ENCODE results near the gene FBL. TPM values are rescaled to one million over a fixed set of nuclear protein-coding genes. Genes with fewer than 3 reads are reported as not detected.
"Not testable (repeated sequence)": the region's sequence is repeated elsewhere in the genome, so short reads cannot be mapped to it uniquely, and the experiment has no call there.

FBL gene
- polyA plus RNA-seq, 1 donor (not counting 4 experiments of a cell fraction or from before 2014, with no cell fraction given) = 357 TPM

- H4K20me1 ChIP-seq (ENCODE audit: control insufficient read depth, extremely low read depth, insufficient read depth, low read length); dilution Hi-C loops (cut with MboI; ENCODE audit: extremely low pct_ligation_motif_present, low sequenced_read_pairs); H3K27me3 ChIP-seq (ENCODE audit: control insufficient read depth, extremely low read depth, insufficient read depth, low read length); FAIRE-seq; H3K4me1 ChIP-seq (ENCODE audit: control insufficient read depth, extremely low read depth, insufficient read depth, low read length); H2AFZ ChIP-seq (ENCODE audit: control insufficient read depth, low read length); DNase-seq (ENCODE audit: low read depth, low spot score); H3K79me2 ChIP-seq (ENCODE audit: control insufficient read depth, insufficient read depth, low read length); H3K9me3 ChIP-seq (ENCODE audit: control insufficient read depth, low read depth, low read length); H3K9ac ChIP-seq (ENCODE audit: control insufficient read depth, extremely low read depth, insufficient read depth, low read length); H3K4me2 ChIP-seq (ENCODE audit: control insufficient read depth, extremely low read depth, insufficient read depth, low read depth, low read length); H3K36me3 ChIP-seq (ENCODE audit: control insufficient read depth in 2 of 2, extremely low read depth in 1 of 2, insufficient read depth in 2 of 2, low read length in 2 of 2); H3K27ac ChIP-seq (ENCODE audit: control insufficient read depth, insufficient read depth, low read length); H3K4me3 ChIP-seq (ENCODE audit: control insufficient read depth in 2 of 3, extremely low read depth in 1 of 3, insufficient read depth in 2 of 3, low read depth in 1 of 3, low read length in 3 of 3); H3K9me1 ChIP-seq (ENCODE audit: control insufficient read depth, extremely low read depth, insufficient read depth, low read length): not testable (repeated sequence)
Observed at GRCh38 chr19:39878866-39879265, 32.7 kb upstream of the FBL start.

DNA sequence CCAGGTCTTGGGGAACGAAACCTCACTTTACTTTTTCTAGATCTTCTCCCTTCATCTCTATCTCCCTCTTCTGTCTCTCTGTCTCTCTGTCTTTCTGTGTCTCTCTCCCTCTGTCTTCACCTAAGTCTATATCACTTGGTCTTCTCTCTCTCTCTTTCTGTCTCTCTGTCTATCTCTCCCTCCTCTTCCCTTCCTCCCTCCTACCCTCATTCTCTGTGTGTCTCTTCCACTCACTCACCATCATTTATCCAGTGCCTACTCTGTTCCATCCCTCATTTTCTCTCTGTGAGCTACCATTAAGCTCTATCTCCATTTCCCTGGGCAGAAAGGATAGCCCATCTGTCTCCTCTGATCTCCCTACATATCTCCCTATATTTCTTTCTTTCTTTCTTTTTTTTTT, 32.2 kb upstream of the FBL start:
- H3K4me1 ChIP-seq (ENCODE audit: control insufficient read depth, extremely low read depth, insufficient read depth, low read length) = no peaks in the 10 kb centered on the region
- H3K79me2 ChIP-seq (ENCODE audit: control insufficient read depth, insufficient read depth, low read length) = no peaks in the 10 kb centered on the region
- no peak overlapping the region for H3K27ac ChIP-seq (ENCODE audit: control insufficient read depth, insufficient read depth, low read length)
- dilution Hi-C loops (cut with MboI; ENCODE audit: extremely low pct_ligation_motif_present, low sequenced_read_pairs) = no loop called here
- H3K9me3 ChIP-seq (ENCODE audit: control insufficient read depth, low read depth, low read length) = no peaks in the 10 kb centered on the region
- TF ChIP-seq, protein P1, sequence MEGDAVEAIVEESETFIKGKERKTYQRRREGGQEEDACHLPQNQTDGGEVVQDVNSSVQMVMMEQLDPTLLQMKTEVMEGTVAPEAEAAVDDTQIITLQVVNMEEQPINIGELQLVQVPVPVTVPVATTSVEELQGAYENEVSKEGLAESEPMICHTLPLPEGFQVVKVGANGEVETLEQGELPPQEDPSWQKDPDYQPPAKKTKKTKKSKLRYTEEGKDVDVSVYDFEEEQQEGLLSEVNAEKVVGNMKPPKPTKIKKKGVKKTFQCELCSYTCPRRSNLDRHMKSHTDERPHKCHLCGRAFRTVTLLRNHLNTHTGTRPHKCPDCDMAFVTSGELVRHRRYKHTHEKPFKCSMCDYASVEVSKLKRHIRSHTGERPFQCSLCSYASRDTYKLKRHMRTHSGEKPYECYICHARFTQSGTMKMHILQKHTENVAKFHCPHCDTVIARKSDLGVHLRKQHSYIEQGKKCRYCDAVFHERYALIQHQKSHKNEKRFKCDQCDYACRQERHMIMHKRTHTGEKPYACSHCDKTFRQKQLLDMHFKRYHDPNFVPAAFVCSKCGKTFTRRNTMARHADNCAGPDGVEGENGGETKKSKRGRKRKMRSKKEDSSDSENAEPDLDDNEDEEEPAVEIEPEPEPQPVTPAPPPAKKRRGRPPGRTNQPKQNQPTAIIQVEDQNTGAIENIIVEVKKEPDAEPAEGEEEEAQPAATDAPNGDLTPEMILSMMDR (optimal IDR thresholded peaks at IDR 0.05 in 1 of 3, IDR thresholded peaks at IDR 0.05 in 1 of 3, conservative IDR thresholded peaks at IDR 0.05 in 1 of 3; ENCODE audit: extremely low read depth in 1 of 3, insufficient read depth in 2 of 3, low read length in 3 of 3) = no peak
- no peak for TF ChIP-seq EZH2 (IDR thresholded peaks at IDR 0.05; ENCODE audit: low read length)
- no peaks in the 10 kb centered on the region for H3K27me3 ChIP-seq (ENCODE audit: control insufficient read depth, extremely low read depth, insufficient read depth, low read length)
- no peaks in the 10 kb centered on the region for H3K9me1 ChIP-seq (ENCODE audit: control insufficient read depth, extremely low read depth, insufficient read depth, low read length)
- DNase-seq (ENCODE audit: low read depth, low spot score) = no peak
- no peak for FAIRE-seq
- H3K4me3 ChIP-seq (ENCODE audit: control insufficient read depth in 2 of 3, extremely low read depth in 1 of 3, insufficient read depth in 2 of 3, low read depth in 1 of 3, low read length in 3 of 3) = no peak overlapping the region
- H3K4me2 ChIP-seq (ENCODE audit: control insufficient read depth, extremely low read depth, insufficient read depth, low read depth, low read length) = no peak overlapping the region
- H3K36me3 ChIP-seq (ENCODE audit: control insufficient read depth in 2 of 2, extremely low read depth in 1 of 2, insufficient read depth in 2 of 2, low read length in 2 of 2) = no peaks in the 10 kb centered on the region
- no peak overlapping the region for H2AFZ ChIP-seq (ENCODE audit: control insufficient read depth, low read length)
- no peaks in the 10 kb centered on the region for H4K20me1 ChIP-seq (ENCODE audit: control insufficient read depth, extremely low read depth, insufficient read depth, low read length)
- H3K9ac ChIP-seq (ENCODE audit: control insufficient read depth, extremely low read depth, insufficient read depth, low read length) = no peak overlapping the region

GRCh38 chr19:39877982-39878381, 31.8 kb upstream of the FBL start:
- H3K4me2 ChIP-seq (ENCODE audit: control insufficient read depth, extremely low read depth, insufficient read depth, low read depth, low read length); H2AFZ ChIP-seq (ENCODE audit: control insufficient read depth, low read length); H3K9me3 ChIP-seq (ENCODE audit: control insufficient read depth, low read depth, low read length); H3K27me3 ChIP-seq (ENCODE audit: control insufficient read depth, extremely low read depth, insufficient read depth, low read length); dilution Hi-C loops (cut with MboI; ENCODE audit: extremely low pct_ligation_motif_present, low sequenced_read_pairs); H3K79me2 ChIP-seq (ENCODE audit: control insufficient read depth, insufficient read depth, low read length); H3K36me3 ChIP-seq (ENCODE audit: control insufficient read depth in 2 of 2, extremely low read depth in 1 of 2, insufficient read depth in 2 of 2, low read length in 2 of 2); H3K9ac ChIP-seq (ENCODE audit: control insufficient read depth, extremely low read depth, insufficient read depth, low read length); DNase-seq (ENCODE audit: low read depth, low spot score); H3K27ac ChIP-seq (ENCODE audit: control insufficient read depth, insufficient read depth, low read length); H3K9me1 ChIP-seq (ENCODE audit: control insufficient read depth, extremely low read depth, insufficient read depth, low read length); H4K20me1 ChIP-seq (ENCODE audit: control insufficient read depth, extremely low read depth, insufficient read depth, low read length); H3K4me3 ChIP-seq (ENCODE audit: control insufficient read depth in 2 of 3, extremely low read depth in 1 of 3, insufficient read depth in 2 of 3, low read depth in 1 of 3, low read length in 3 of 3); FAIRE-seq; H3K4me1 ChIP-seq (ENCODE audit: control insufficient read depth, extremely low read depth, insufficient read depth, low read length): not testable (repeated sequence)

DNA sequence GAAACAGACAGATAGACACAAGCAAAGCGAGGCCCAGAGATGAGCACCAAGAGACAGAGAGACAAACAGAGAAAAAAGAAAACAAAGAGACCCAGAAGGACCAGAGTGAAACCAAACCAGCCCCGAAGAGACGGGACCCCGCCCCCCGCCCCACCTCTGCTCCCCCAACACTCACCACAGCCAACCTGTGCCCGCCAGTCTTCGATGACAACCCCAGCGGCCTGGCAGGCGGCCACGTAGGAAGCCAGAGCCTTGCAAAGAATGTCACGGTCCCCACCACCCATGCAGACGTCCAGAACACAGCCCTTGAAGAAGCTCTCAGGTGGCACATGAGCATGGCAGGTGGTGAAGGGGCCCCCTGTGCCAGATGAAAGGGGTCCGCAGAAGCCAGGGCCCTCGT, 31.3 kb upstream of the FBL start:
- dilution Hi-C loops (cut with MboI; ENCODE audit: extremely low pct_ligation_motif_present, low sequenced_read_pairs); H3K4me3 ChIP-seq (ENCODE audit: control insufficient read depth in 2 of 3, extremely low read depth in 1 of 3, insufficient read depth in 2 of 3, low read depth in 1 of 3, low read length in 3 of 3); H3K27ac ChIP-seq (ENCODE audit: control insufficient read depth, insufficient read depth, low read length); H3K9ac ChIP-seq (ENCODE audit: control insufficient read depth, extremely low read depth, insufficient read depth, low read length); FAIRE-seq; H2AFZ ChIP-seq (ENCODE audit: control insufficient read depth, low read length); H3K9me1 ChIP-seq (ENCODE audit: control insufficient read depth, extremely low read depth, insufficient read depth, low read length); H3K36me3 ChIP-seq (ENCODE audit: control insufficient read depth in 2 of 2, extremely low read depth in 1 of 2, insufficient read depth in 2 of 2, low read length in 2 of 2); H3K79me2 ChIP-seq (ENCODE audit: control insufficient read depth, insufficient read depth, low read length); H3K4me1 ChIP-seq (ENCODE audit: control insufficient read depth, extremely low read depth, insufficient read depth, low read length); DNase-seq (ENCODE audit: low read depth, low spot score); H3K9me3 ChIP-seq (ENCODE audit: control insufficient read depth, low read depth, low read length); H4K20me1 ChIP-seq (ENCODE audit: control insufficient read depth, extremely low read depth, insufficient read depth, low read length); H3K27me3 ChIP-seq (ENCODE audit: control insufficient read depth, extremely low read depth, insufficient read depth, low read length); H3K4me2 ChIP-seq (ENCODE audit: control insufficient read depth, extremely low read depth, insufficient read depth, low read depth, low read length): not testable (repeated sequence)

All from keratinocyte (primary cell).